CD4-positive, alpha-beta T cell treated with Interleukin-15 for 4 hours (primary cell): ENCODE data around the gene SNRNP27.
"Not testable (repeated sequence)": the region's sequence is repeated elsewhere in the genome, so short reads cannot be mapped to it uniquely, and the experiment has no call there.

Experiments used
- DNase-seq: peaks from one replicate; pipeline ENCODE4 v3.0.0-alpha.2; 2020; ENCODE audit warnings: low spot score

The SNRNP27 gene

GRCh38 chr2:69893684-69894551 is at the start of gene SNRNP27:
Gene SNRNP27 (plus strand): TSS chr2:69893956. CDS start chr2:69893985, 29 bp downstream.
- DNase-seq: peak; percentile 85

GRCh38 chr2:69843993-69844392 is 49.8 kb upstream of the SNRNP27 start:
- no peak for DNase-seq

GRCh38 chr2:69844560-69844959 is 49.2 kb upstream of the SNRNP27 start:
- DNase-seq: no peak

- no peak for DNase-seq
These were observed 47.3 kb upstream of the SNRNP27 start for GRCh38 chr2:69846182-69847067.

GRCh38 chr2:69847068-69847828 is 46.5 kb upstream of the SNRNP27 start:
- DNase-seq: no peak

GRCh38 chr2:69848186-69848790 is 45.5 kb upstream of the SNRNP27 start:
- no peak for DNase-seq

- DNase-seq: no peak
These were observed 35.5 kb upstream of the SNRNP27 start for GRCh38 chr2:69858261-69858660.

- no peak for DNase-seq
These were observed 30.5 kb upstream of the SNRNP27 start for GRCh38 chr2:69863298-69863697.

GRCh38 chr2:69888451-69888850 is 5.3 kb upstream of the SNRNP27 start:
- no peak for DNase-seq

- no peak for DNase-seq
These were observed 4.5 kb upstream of the SNRNP27 start for GRCh38 chr2:69889302-69889701.

- DNase-seq: no peak
These were observed 2.9 kb upstream of the SNRNP27 start for GRCh38 chr2:69890881-69891280.

GRCh38 chr2:69892838-69893424 is 825 bp upstream of the SNRNP27 start:
- not testable (repeated sequence) for DNase-seq

GRCh38 chr2:69894737-69895136 is 981 bp downstream of the SNRNP27 start:
- DNase-seq: not testable (repeated sequence)

- DNase-seq: no peak
These were observed 8.6 kb downstream of the SNRNP27 start for GRCh38 chr2:69902213-69902922.

- no peak for DNase-seq
These were observed 13.5 kb downstream of the SNRNP27 start for GRCh38 chr2:69907216-69907615.

- peak; percentile 67 for DNase-seq
These were observed 18.3 kb downstream of the SNRNP27 start for GRCh38 chr2:69911985-69912563.

GRCh38 chr2:69914164-69914949 is 20.6 kb downstream of the SNRNP27 start:
- DNase-seq: peak; percentile 100

- no peak for DNase-seq
These were observed 21.5 kb downstream of the SNRNP27 start, which contains the start of gene MXD1 for GRCh38 chr2:69914950-69915945. Gene MXD1 (plus strand): TSS chr2:69915109. CDS start chr2:69915331, 222 bp downstream.
